VCaP (cell line): ENCODE measurements around the gene FGD2.
"Not testable (repeated sequence)": the region's sequence is repeated elsewhere in the genome, so short reads cannot be mapped to it uniquely, and the experiment has no call there.

ENCODE experiments used
- H3K27ac ChIP-seq: fragments of 450-650 bp; 2 replicates; pipeline ENCODE4 v1.5.1; 2017
- CTCF ChIP-seq: fragments of 450-650 bp; conservative IDR thresholded peaks from 2 replicates; pipeline ENCODE4 v1.5.1; 2017; ENCODE audit warnings: mild to moderate bottlenecking, moderate library complexity

FGD2 gene

GRCh38 chr6:36986704-36987047 lies 18.8 kb upstream of the FGD2 start:
- TF ChIP-seq CTCF: no peak
- peak overlapping the region; percentile 94 for H3K27ac ChIP-seq

- no peak overlapping the region for H3K27ac ChIP-seq
- TF ChIP-seq CTCF: no peak
Observed at GRCh38 chr6:36989264-36989663, 16.2 kb upstream of the FGD2 start.

- H3K27ac ChIP-seq: not testable (repeated sequence)
Observed at GRCh38 chr6:36990401-36990800, 15.1 kb upstream of the FGD2 start.

- TF ChIP-seq CTCF: no peak
- H3K27ac ChIP-seq: peak overlapping the region; percentile 55
Observed at GRCh38 chr6:36997811-36998722, 7.4 kb upstream of the FGD2 start.

- TF ChIP-seq CTCF: no peak
- peak overlapping the region; percentile 55 for H3K27ac ChIP-seq
Observed at GRCh38 chr6:36998723-36999038, 6.8 kb upstream of the FGD2 start.

GRCh38 chr6:36999061-36999750 lies 6.2 kb upstream of the FGD2 start:
- peak overlapping the region; percentile 55; the same call in 1 of the 2 replicates for H3K27ac ChIP-seq
- no peak for TF ChIP-seq CTCF

GRCh38 chr6:36999751-37000125 lies 5.7 kb upstream of the FGD2 start:
- no peak for TF ChIP-seq CTCF
- H3K27ac ChIP-seq: no peak overlapping the region
